Measurements from ENCODE around the gene GLUD1.

DNA sequence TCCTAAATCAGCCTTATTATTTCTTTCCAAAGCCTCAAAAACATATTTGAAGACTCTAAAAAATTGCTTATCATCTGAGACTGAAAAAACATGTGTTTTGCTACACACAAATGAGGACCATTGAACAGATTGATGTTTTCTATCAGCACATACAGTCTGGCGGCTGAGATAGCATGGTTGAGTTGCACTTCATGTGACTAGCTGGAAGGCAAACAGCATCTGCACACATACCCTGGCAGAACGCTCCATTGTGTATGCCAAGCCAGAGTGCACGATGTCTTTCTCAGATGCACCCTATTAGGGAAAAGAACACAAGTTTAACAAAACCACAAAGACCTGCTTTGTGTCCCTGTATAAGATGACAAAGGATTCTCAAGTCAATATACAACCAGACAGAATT lies 41.5 kb downstream of the GLUD1 start:
- TF ChIP-seq, protein P1, sequence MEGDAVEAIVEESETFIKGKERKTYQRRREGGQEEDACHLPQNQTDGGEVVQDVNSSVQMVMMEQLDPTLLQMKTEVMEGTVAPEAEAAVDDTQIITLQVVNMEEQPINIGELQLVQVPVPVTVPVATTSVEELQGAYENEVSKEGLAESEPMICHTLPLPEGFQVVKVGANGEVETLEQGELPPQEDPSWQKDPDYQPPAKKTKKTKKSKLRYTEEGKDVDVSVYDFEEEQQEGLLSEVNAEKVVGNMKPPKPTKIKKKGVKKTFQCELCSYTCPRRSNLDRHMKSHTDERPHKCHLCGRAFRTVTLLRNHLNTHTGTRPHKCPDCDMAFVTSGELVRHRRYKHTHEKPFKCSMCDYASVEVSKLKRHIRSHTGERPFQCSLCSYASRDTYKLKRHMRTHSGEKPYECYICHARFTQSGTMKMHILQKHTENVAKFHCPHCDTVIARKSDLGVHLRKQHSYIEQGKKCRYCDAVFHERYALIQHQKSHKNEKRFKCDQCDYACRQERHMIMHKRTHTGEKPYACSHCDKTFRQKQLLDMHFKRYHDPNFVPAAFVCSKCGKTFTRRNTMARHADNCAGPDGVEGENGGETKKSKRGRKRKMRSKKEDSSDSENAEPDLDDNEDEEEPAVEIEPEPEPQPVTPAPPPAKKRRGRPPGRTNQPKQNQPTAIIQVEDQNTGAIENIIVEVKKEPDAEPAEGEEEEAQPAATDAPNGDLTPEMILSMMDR (conservative IDR thresholded peaks at IDR 0.05 in 1 of 2, IDR thresholded peaks at IDR 0.05 in 1 of 2; ENCODE audit: low read depth in 1 of 2, low read length in 2 of 2): no peak
- TF ChIP-seq EZH2 (IDR thresholded peaks at IDR 0.05; ENCODE audit: low read length, missing control alignments): no peak

Data from fibroblast of lung (primary cell).